ENCODE measurements around the gene SOS2.

- TF ChIP-seq EP300 (IDR thresholded peaks at IDR 0.05) (no peak), CTCF (IDR thresholded peaks at IDR 0.05) (no peak)
These were observed 142.2 kb downstream of the SOS2 start for GRCh38 chr14:50089208-50089607.
